ENCODE data around the gene SLC6A17. TPM values are rescaled to one million over a fixed set of nuclear protein-coding genes. Genes with fewer than 3 reads are reported as not detected.
A peak's percentile ranks its signal among the peaks of the same experiment; 100 is the strongest.

Gene SLC6A17
- total and polyA plus RNA-seq, 9 of the 15 experiments (the other 6 are each of a cell fraction or from before 2014, with no cell fraction given): not detected

DNA sequence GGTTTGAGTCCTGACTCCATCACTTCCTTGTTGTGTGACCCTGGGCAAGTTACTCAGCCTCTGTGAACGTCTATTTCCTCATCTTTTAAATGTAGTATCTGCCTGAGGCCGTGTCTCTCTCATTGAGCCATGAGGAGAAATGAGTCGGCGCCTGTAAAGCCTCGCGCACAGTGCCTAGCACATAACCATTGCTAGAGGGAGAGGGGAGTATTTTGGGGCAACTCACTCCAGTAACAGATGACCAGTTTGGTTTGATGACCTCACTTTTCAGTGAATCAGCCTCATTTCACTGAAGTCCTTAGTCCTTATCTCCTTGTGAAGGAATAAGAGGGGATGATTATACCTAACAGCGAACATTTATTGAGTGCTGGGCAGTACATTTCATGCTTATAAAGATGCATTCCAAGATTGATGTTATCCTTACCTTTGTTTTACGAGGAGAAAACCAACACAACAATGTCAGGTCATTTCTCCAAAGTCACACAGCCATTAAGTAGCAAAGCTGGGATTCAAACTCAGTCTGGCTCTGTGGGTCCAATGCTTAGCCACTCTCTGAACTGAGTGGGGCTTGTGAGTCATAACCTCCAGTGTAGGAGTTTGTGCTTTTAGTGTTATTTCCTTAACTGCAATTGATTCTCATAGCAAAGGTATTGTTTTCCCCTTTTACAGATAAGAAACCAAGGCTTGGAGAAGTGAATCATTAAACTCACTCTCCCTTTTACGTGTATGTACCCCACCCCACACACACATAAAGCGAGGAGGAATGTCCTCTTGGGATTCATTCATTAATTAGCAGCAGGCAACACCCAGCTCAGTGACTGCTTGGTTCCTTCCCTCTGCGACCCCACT lies 85.8 kb downstream of the SLC6A17 start (continued):
- TF ChIP-seq TEAD4 (IDR thresholded peaks at IDR 0.05; ENCODE audit: low read length) (no peak), TEAD4 (CRISPR knock-in tag; IDR thresholded peaks at IDR 0.05; ENCODE audit: borderline replicate concordance) (no peak), TAF1 (IDR thresholded peaks at IDR 0.05; ENCODE audit: control insufficient read depth, extremely low read depth, insufficient read depth, low read length, severe bottlenecking) (no peak), SETDB1 (IDR thresholded peaks at IDR 0.05; ENCODE audit: low read length) (no peak), ADNP (tag; IDR thresholded peaks at IDR 0.05) (no peak), KLF16 (IDR thresholded peaks at IDR 0.05) (no peak), IFI16 (CRISPR knock-in tag; IDR thresholded peaks at IDR 0.05) (no peak), TCF3 (CRISPR knock-in tag; IDR thresholded peaks at IDR 0.05) (no peak), NR2C2 (CRISPR knock-in tag; IDR thresholded peaks at IDR 0.05) (no peak), NR2C2 (tag; IDR thresholded peaks at IDR 0.05) (peak; percentile 32; the same call in 1 of the 2 replicates), BRD9 (IDR thresholded peaks at IDR 0.05; ENCODE audit: low read depth, partially characterized antibody) (no peak), KDM5B (IDR thresholded peaks at IDR 0.05; ENCODE audit: insufficient replicate concordance, low read depth, low read length) (no peak)
- TF ChIP-seq, protein P1, sequence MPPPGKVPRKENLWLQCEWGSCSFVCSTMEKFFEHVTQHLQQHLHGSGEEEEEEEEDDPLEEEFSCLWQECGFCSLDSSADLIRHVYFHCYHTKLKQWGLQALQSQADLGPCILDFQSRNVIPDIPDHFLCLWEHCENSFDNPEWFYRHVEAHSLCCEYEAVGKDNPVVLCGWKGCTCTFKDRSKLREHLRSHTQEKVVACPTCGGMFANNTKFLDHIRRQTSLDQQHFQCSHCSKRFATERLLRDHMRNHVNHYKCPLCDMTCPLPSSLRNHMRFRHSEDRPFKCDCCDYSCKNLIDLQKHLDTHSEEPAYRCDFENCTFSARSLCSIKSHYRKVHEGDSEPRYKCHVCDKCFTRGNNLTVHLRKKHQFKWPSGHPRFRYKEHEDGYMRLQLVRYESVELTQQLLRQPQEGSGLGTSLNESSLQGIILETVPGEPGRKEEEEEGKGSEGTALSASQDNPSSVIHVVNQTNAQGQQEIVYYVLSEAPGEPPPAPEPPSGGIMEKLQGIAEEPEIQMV (tag; conservative IDR thresholded peaks at IDR 0.05; ENCODE audit: low read depth): no peak
- TF ChIP-seq, protein P2, sequence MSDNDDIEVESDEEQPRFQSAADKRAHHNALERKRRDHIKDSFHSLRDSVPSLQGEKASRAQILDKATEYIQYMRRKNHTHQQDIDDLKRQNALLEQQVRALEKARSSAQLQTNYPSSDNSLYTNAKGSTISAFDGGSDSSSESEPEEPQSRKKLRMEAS (CRISPR knock-in tag; IDR thresholded peaks at IDR 0.05): no peak
- TF ChIP-seq, protein P3, sequence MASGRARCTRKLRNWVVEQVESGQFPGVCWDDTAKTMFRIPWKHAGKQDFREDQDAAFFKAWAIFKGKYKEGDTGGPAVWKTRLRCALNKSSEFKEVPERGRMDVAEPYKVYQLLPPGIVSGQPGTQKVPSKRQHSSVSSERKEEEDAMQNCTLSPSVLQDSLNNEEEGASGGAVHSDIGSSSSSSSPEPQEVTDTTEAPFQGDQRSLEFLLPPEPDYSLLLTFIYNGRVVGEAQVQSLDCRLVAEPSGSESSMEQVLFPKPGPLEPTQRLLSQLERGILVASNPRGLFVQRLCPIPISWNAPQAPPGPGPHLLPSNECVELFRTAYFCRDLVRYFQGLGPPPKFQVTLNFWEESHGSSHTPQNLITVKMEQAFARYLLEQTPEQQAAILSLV (tag; IDR thresholded peaks at IDR 0.05): no peak
- TF ChIP-seq, protein P4, sequence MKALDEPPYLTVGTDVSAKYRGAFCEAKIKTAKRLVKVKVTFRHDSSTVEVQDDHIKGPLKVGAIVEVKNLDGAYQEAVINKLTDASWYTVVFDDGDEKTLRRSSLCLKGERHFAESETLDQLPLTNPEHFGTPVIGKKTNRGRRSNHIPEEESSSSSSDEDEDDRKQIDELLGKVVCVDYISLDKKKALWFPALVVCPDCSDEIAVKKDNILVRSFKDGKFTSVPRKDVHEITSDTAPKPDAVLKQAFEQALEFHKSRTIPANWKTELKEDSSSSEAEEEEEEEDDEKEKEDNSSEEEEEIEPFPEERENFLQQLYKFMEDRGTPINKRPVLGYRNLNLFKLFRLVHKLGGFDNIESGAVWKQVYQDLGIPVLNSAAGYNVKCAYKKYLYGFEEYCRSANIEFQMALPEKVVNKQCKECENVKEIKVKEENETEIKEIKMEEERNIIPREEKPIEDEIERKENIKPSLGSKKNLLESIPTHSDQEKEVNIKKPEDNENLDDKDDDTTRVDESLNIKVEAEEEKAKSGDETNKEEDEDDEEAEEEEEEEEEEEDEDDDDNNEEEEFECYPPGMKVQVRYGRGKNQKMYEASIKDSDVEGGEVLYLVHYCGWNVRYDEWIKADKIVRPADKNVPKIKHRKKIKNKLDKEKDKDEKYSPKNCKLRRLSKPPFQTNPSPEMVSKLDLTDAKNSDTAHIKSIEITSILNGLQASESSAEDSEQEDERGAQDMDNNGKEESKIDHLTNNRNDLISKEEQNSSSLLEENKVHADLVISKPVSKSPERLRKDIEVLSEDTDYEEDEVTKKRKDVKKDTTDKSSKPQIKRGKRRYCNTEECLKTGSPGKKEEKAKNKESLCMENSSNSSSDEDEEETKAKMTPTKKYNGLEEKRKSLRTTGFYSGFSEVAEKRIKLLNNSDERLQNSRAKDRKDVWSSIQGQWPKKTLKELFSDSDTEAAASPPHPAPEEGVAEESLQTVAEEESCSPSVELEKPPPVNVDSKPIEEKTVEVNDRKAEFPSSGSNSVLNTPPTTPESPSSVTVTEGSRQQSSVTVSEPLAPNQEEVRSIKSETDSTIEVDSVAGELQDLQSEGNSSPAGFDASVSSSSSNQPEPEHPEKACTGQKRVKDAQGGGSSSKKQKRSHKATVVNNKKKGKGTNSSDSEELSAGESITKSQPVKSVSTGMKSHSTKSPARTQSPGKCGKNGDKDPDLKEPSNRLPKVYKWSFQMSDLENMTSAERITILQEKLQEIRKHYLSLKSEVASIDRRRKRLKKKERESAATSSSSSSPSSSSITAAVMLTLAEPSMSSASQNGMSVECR (CRISPR knock-in tag; IDR thresholded peaks at IDR 0.05): no peak

Data from K562 (cell line).